Calu3 (cell line): ENCODE measurements around the gene SBF2. TPM values are rescaled to one million over a fixed set of nuclear protein-coding genes. Genes with fewer than 3 reads are reported as not detected.
A peak's percentile ranks its signal among the peaks of the same experiment; 100 is the strongest.

Source experiments
- BruUV-seq: library from RNA; stranded (reverse); fragments of 400-500 nt; replicated peaks from 2 replicates; lab custom pipeline; 2021; lab: Mats Ljungman, UMichigan
- CTCF ChIA-PET: fragments of 300-600 bp; sonication (Branson Sonifier 250); formaldehyde crosslinking; loops from one replicate; lab custom pipeline; 2022; ENCODE audit warnings: antibody characterized with exemption; lab: Charles Lee
- DNase-seq: peaks from one replicate; pipeline ENCODE4 v3.0.0; 2022
- H3K27ac Mint-ChIP-seq: one replicate; pipeline ENCODE4 v1.8.0; 2022; ENCODE audit warnings: mixed read lengths; ENCODE audit not compliant: unreplicated experiment
- H3K27me3 Mint-ChIP-seq: one replicate; pipeline ENCODE4 v1.8.0; 2022; ENCODE audit warnings: mixed read lengths; ENCODE audit not compliant: unreplicated experiment
- H3K36me3 Mint-ChIP-seq: one replicate; pipeline ENCODE4 v1.8.0; 2022; ENCODE audit warnings: mild to moderate bottlenecking, moderate library complexity, mixed read lengths; ENCODE audit not compliant: insufficient read depth, unreplicated experiment
- H3K4me1 Mint-ChIP-seq: one replicate; pipeline ENCODE4 v1.8.0; 2022; ENCODE audit warnings: mild to moderate bottlenecking, low read depth, mixed read lengths; ENCODE audit not compliant: unreplicated experiment
- H3K4me3 Mint-ChIP-seq: one replicate; pipeline ENCODE4 v1.8.0; 2022; ENCODE audit warnings: mild to moderate bottlenecking, low read depth, moderate library complexity, mixed read lengths; ENCODE audit not compliant: unreplicated experiment
- H3K9me3 Mint-ChIP-seq: one replicate; pipeline ENCODE4 v1.8.0; 2022; ENCODE audit warnings: low read depth, mixed read lengths; ENCODE audit not compliant: unreplicated experiment
- intact Hi-C: fragments of 100-400 bp; cut with micrococcal nuclease; formaldehyde crosslinking; loops from one replicate; pipeline ENCODE4 v1.10.0; 2022; ENCODE audit not compliant: unreplicated experiment
- total RNA-seq: library from RNA; stranded (reverse); gene quantifications from 2 replicates; pipeline ENCODE4 v1.2.3, GENCODE V29; 2022
- TF ChIP-seq, protein P1 (sequence below): fragments of 200-600 bp; IDR thresholded peaks from one replicate; pipeline ENCODE4 v1.8.0; 2022; ENCODE audit warnings: antibody characterized with exemption; ENCODE audit not compliant: unreplicated experiment

Gene SBF2
- total RNA-seq, 1 experiment from 2014 or later, result 39.0 TPM

DNA sequence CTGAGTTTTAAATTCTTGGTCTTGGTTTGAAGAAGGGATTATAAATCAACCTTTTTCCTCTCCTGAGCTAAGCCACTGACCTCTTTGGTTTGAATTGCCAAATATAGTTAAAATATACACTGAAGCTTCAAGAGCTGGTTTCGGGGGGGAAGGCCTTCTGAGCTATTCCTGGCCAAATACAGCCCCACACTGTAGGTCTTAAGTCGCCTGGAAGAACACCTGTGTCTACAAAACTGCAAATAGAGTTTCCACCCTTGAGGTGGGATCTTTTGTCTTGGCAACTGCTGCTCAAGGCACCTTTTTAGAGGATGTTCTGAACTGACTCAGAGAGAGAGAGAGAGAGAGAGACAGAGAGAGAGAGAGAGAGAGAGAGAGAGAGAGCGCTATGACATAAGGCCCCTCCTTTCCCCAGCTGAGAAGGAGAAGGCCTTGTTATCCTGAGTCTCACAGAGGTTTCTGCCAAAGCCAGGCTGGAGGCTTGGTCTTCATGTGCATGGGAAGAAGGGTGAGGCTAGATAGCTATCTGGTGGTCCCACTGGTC is 16.4 kb upstream of the SBF2 start:
- Mint-ChIP-seq H3K4me3 (no peak overlapping the region), H3K27me3 (no peaks in the 10 kb centered on the region), H3K9me3 (no peaks in the 10 kb centered on the region), H3K36me3 (peaks cover 31% of the 10 kb centered on the region), H3K4me1 (peaks cover 34% of the 10 kb centered on the region), H3K27ac (no peak overlapping the region)
- TF ChIP-seq, protein P1, sequence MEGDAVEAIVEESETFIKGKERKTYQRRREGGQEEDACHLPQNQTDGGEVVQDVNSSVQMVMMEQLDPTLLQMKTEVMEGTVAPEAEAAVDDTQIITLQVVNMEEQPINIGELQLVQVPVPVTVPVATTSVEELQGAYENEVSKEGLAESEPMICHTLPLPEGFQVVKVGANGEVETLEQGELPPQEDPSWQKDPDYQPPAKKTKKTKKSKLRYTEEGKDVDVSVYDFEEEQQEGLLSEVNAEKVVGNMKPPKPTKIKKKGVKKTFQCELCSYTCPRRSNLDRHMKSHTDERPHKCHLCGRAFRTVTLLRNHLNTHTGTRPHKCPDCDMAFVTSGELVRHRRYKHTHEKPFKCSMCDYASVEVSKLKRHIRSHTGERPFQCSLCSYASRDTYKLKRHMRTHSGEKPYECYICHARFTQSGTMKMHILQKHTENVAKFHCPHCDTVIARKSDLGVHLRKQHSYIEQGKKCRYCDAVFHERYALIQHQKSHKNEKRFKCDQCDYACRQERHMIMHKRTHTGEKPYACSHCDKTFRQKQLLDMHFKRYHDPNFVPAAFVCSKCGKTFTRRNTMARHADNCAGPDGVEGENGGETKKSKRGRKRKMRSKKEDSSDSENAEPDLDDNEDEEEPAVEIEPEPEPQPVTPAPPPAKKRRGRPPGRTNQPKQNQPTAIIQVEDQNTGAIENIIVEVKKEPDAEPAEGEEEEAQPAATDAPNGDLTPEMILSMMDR, result no peak
- no TSS peak for BruUV-seq
- intact Hi-C loops, result no loop called here
- no peak for DNase-seq
- CTCF ChIA-PET, result interaction anchor here (0.7 to 3.1 kb wide), 2 partner anchors 53 to 56 kb away, joined by 4 to 17 read pairs; no protein-coding TSS in a partner anchor

DNA sequence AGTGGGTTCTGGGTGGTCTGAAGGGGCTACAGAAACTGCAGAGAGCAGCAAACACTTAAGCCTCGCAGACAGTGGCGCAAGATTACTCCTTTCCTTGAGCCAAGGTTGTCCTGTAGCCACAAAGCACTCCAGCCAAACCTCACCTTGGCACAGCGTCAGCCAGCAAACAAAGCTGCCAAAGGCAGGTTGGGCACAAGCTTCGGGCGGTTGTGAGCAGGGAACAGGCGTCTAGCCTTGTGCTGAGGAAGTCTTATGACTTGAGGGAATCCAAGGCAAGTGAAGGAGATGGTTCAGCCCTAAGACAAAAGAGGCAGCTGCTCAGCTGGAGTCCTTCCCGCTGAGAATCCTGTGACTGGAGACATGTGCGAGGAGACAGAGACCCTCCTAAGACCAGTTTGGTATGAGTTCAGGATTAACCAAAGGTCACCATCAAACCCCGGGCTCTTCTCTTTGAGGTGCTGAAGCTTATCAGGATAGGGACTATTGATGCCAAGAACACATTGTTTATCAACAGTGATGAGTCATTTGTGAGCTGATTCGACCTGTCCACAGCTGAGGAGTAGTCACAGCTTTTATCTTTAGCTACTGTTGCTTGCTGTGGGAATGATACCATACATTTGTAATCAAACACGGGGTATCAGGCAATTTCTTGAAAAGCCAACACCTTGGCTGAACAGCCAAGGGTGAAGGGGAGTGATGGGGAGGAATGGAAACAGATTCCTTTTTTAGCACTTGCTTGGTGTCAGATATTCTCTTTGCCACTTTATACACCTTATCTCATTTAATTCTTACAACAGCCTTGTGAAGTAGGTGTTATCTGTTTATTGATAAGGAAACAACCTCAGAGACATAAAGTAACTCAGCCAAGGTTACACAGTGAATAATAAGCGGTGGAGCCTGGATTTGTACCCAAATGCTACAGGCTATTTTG is 15.4 kb upstream of the SBF2 start:
- intact Hi-C loops, result loop anchor here (2.0 to 10.0 kb wide), 3 partner anchors 315 to 551 kb away; no protein-coding TSS in a partner anchor
- DNase-seq, result peak; percentile 60
- TF ChIP-seq, protein P1, result no peak
- no peaks in the 10 kb centered on the region for H3K9me3 Mint-ChIP-seq
- H3K4me3 Mint-ChIP-seq, result no peak overlapping the region
- H3K27me3 Mint-ChIP-seq, result no peaks in the 10 kb centered on the region
- peaks cover 34% of the 10 kb centered on the region for H3K4me1 Mint-ChIP-seq
- BruUV-seq, result no TSS peak
- peak overlapping the region; percentile 34 for H3K27ac Mint-ChIP-seq
- CTCF ChIA-PET, result interaction anchor here (0.5 to 3.1 kb wide), 7 partner anchors 10 to 1089 kb away, joined by 3 to 17 read pairs (median 3); no protein-coding TSS in a partner anchor
- peaks cover 40% of the 10 kb centered on the region for H3K36me3 Mint-ChIP-seq

DNA sequence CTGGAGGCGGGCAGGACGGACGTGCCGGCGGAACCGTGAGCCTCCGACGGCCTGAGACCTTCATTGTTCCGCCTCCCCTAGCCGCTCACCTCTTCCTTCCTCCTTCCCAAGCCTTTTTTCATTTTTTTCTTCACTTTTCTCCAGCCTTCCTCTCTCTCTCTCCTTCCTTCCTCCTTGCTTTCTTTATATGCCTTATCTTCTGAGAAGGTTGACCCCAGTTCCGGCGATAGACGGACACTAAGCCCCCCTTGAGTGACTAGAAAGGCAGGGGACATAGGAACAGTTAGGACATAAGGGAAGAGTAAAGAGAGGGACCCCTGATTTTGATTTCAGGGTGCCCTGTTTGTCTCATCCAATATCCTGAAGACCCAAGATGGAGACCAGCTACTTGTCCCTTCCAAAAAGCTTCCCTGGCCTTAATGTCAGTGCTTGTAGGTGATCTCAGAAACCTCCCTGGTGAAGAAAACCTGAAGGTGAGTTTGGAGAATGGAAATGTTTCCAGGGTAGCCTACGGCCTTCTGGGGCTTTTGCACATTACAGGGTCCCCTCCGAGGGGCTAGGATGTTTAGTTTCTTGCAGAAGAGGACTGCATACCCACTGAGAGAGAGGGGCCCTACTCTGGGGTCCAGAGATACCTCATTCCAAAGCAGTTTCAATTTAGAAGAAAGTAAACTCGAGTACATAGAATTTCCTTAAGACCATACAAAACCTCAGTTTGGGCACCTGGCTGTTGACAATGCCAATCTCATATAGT is 14.4 kb upstream of the SBF2 start:
- TF ChIP-seq, protein P1, result no peak
- H3K27me3 Mint-ChIP-seq, result no peaks in the 10 kb centered on the region
- BruUV-seq, result no TSS peak
- H3K36me3 Mint-ChIP-seq, result peaks cover 51% of the 10 kb centered on the region
- H3K27ac Mint-ChIP-seq, result peak overlapping the region; percentile 86
- intact Hi-C loops, result loop anchor here (2.0 to 10.0 kb wide), 3 partner anchors 314 to 550 kb away; no protein-coding TSS in a partner anchor
- CTCF ChIA-PET, result interaction anchor here (0.6 to 3.1 kb wide), 11 partner anchors 14 to 1088 kb away, joined by 3 to 17 read pairs (median 4); no protein-coding TSS in a partner anchor
- peaks cover 39% of the 10 kb centered on the region for H3K4me1 Mint-ChIP-seq
- DNase-seq, result no peak
- H3K9me3 Mint-ChIP-seq, result no peaks in the 10 kb centered on the region
- H3K4me3 Mint-ChIP-seq, result peak overlapping the region; percentile 82
